MCF 10A (cell line): ENCODE results near the gene PGK1. TPM values are rescaled to one million over a fixed set of nuclear protein-coding genes. Genes with fewer than 3 reads are reported as not detected.

Experiments
- BruUV-seq: library from RNA; stranded (reverse); fragments of 400-500 nt; replicated peaks from 2 replicates; lab custom pipeline; 2021; lab: Mats Ljungman, UMichigan
- CTCF ChIA-PET: fragments of 300-600 bp; sonication (Branson Sonifier 250); formaldehyde crosslinking; extraction: SDS; loops from one replicate; lab custom pipeline; 2021; ENCODE audit warnings: antibody characterized with exemption, inconsistent platforms; lab: Yijun Ruan, JAX
- POLR2A ChIA-PET: fragments of 300-600, 350-650 bp; sonication (Branson Sonifier 250); formaldehyde crosslinking; extraction: SDS; loops from one replicate; lab custom pipeline; 2020; ENCODE audit warnings: antibody characterized with exemption, inconsistent platforms; lab: Yijun Ruan, JAX
- DNase-seq: peaks from one replicate; pipeline ENCODE4 v3.0.0-alpha.2; 2018; ENCODE audit not compliant: unreplicated experiment
- H3K27ac Mint-ChIP-seq: one replicate; pipeline ENCODE4 v1.8.0; 2022; ENCODE audit warnings: mild to moderate bottlenecking, low read depth, mixed read lengths; ENCODE audit not compliant: unreplicated experiment
- H3K27me3 Mint-ChIP-seq: one replicate; pipeline ENCODE4 v1.8.0; 2022; ENCODE audit warnings: mixed read lengths; ENCODE audit not compliant: insufficient read depth, unreplicated experiment
- H3K36me3 Mint-ChIP-seq: one replicate; pipeline ENCODE4 v1.8.0; 2022; ENCODE audit warnings: mild to moderate bottlenecking, moderate library complexity, mixed read lengths; ENCODE audit not compliant: insufficient read depth, unreplicated experiment
- H3K4me1 Mint-ChIP-seq: one replicate; pipeline ENCODE4 v1.8.0; 2022; ENCODE audit warnings: mixed read lengths; ENCODE audit not compliant: insufficient read depth, unreplicated experiment
- H3K4me3 Mint-ChIP-seq: one replicate; pipeline ENCODE4 v1.8.0; 2022; ENCODE audit warnings: mild to moderate bottlenecking, moderate library complexity, mixed read lengths; ENCODE audit not compliant: unreplicated experiment
- H3K9me3 Mint-ChIP-seq: one replicate; pipeline ENCODE4 v1.8.0; 2022; ENCODE audit warnings: mixed read lengths; ENCODE audit not compliant: unreplicated experiment
- intact Hi-C: fragments of 100-400 bp; cut with micrococcal nuclease; formaldehyde crosslinking; loops from 2 replicates; pipeline ENCODE4 v1.14.1; 2022
- total RNA-seq: library from RNA; stranded (reverse); gene quantifications from 2 replicates; pipeline ENCODE4 v1.2.3, GENCODE V29; 2022
- TF ChIP-seq, protein P1 (sequence below): fragments of 200-600 bp; IDR thresholded peaks from one replicate; pipeline ENCODE4 v1.8.0; 2022; ENCODE audit warnings: antibody characterized with exemption, mild to moderate bottlenecking; ENCODE audit not compliant: unreplicated experiment

The PGK1 gene
- total RNA-seq, 1 experiment from 2014 or later: 310 TPM

DNA sequence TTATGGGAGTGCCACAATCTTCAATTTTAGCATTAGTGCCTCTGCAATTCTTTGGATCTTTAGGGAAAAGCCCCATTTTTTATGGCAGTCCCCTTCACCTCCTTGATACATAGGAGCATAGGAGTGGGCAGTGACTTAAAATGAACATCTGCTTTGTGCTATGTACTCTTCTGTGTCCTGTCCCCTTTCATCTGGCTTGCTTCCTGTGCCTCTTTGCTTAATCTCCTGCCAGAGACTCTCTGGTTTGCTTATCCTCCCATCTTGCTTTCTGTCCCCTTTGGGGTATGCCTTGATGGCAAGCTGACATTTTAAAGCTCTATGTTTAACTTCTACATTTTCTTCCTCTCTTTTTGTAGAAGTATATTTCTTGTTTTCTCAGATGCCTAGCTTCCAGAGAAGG, 12.3 kb downstream of the PGK1 start:
- H3K4me3 Mint-ChIP-seq: no peak overlapping the region
- H3K4me1 Mint-ChIP-seq: no peaks in the 10 kb centered on the region
- H3K9me3 Mint-ChIP-seq: no peaks in the 10 kb centered on the region
- H3K36me3 Mint-ChIP-seq: peaks cover 83% of the 10 kb centered on the region
- intact Hi-C loops: no loop called here
- no peak for DNase-seq
- POLR2A ChIA-PET: interaction anchor here (1.5 kb wide), 1 partner anchor 12 kb away, joined by 6 read pairs; the partner anchor contains the start of gene PGK1
- TF ChIP-seq, protein P1, sequence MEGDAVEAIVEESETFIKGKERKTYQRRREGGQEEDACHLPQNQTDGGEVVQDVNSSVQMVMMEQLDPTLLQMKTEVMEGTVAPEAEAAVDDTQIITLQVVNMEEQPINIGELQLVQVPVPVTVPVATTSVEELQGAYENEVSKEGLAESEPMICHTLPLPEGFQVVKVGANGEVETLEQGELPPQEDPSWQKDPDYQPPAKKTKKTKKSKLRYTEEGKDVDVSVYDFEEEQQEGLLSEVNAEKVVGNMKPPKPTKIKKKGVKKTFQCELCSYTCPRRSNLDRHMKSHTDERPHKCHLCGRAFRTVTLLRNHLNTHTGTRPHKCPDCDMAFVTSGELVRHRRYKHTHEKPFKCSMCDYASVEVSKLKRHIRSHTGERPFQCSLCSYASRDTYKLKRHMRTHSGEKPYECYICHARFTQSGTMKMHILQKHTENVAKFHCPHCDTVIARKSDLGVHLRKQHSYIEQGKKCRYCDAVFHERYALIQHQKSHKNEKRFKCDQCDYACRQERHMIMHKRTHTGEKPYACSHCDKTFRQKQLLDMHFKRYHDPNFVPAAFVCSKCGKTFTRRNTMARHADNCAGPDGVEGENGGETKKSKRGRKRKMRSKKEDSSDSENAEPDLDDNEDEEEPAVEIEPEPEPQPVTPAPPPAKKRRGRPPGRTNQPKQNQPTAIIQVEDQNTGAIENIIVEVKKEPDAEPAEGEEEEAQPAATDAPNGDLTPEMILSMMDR: no peak
- H3K27ac Mint-ChIP-seq: no peak overlapping the region
- H3K27me3 Mint-ChIP-seq: no peaks in the 10 kb centered on the region
- no TSS peak for BruUV-seq
- CTCF ChIA-PET: interaction anchor here (0.6 to 1.0 kb wide), 2 partner anchors 9 to 86 kb away, joined by 3 to 4 read pairs; no protein-coding TSS in a partner anchor

DNA sequence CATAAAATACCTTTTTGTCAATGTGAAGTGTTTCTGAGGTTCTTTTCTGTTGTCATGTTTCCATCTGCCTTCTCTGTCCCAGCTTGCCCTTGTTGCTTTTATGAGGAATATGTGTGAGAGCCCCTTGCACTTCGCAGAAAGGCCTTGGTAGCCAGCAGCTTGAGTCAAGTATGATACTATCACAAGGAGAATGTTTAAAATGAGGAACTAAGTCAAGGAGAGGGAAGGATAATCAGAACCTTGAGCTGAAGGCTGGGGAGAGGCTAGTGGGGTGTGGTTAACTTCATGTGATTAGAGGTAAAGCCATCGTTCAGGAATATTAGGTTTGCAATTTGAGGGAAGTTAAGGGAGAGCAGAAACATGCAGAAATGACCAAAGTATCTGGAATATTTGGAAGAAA, 12.7 kb downstream of the PGK1 start:
- Mint-ChIP-seq H3K27me3 (no peaks in the 10 kb centered on the region), H3K4me1 (no peaks in the 10 kb centered on the region), H3K36me3 (peaks cover 83% of the 10 kb centered on the region), H3K4me3 (no peak overlapping the region), H3K27ac (no peak overlapping the region), H3K9me3 (no peaks in the 10 kb centered on the region)
- CTCF ChIA-PET: interaction anchor here (0.6 to 1.9 kb wide), 3 partner anchors 10 to 86 kb away, joined by 3 to 7 read pairs (median 4); no protein-coding TSS in a partner anchor
- no peak for DNase-seq
- POLR2A ChIA-PET: interaction anchor here (0.8 to 1.5 kb wide), 2 partner anchors 12 to 17 kb away, joined by 3 to 6 read pairs; partner anchors contain the start of gene PGK1
- TF ChIP-seq, protein P1: no peak
- BruUV-seq: no TSS peak
- intact Hi-C loops: no loop called here

DNA sequence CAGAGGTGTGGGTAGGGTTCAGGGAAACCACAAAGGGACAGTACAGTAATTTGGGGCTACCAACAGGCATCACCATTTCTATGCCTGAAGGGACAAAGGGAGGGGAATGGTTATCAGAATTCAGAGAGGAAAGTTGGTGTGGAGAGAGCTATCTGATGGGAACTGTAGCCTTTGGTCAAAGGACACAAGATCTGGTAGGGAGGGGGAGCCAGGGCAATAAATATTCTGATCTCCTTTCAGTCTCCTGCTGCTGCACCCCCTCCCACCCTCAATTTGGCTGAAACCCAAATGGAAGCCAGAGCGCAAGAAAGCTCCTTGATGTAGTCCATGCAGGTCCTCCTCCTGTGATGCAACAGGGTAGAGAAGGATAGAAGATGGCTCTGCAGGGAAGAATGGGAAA, 14.6 kb downstream of the PGK1 start:
- H3K9me3 Mint-ChIP-seq: no peaks in the 10 kb centered on the region
- CTCF ChIA-PET: interaction anchor here (0.6 to 1.9 kb wide), 2 partner anchors 16 to 32 kb away, joined by 4 to 7 read pairs; no protein-coding TSS in a partner anchor
- H3K27me3 Mint-ChIP-seq: no peaks in the 10 kb centered on the region
- no peak overlapping the region for H3K4me3 Mint-ChIP-seq
- TF ChIP-seq, protein P1: no peak
- POLR2A ChIA-PET: no interaction called here
- H3K4me1 Mint-ChIP-seq: no peaks in the 10 kb centered on the region
- intact Hi-C loops: no loop called here
- BruUV-seq: no TSS peak
- peaks cover 81% of the 10 kb centered on the region for H3K36me3 Mint-ChIP-seq
- DNase-seq: no peak
- no peak overlapping the region for H3K27ac Mint-ChIP-seq

DNA sequence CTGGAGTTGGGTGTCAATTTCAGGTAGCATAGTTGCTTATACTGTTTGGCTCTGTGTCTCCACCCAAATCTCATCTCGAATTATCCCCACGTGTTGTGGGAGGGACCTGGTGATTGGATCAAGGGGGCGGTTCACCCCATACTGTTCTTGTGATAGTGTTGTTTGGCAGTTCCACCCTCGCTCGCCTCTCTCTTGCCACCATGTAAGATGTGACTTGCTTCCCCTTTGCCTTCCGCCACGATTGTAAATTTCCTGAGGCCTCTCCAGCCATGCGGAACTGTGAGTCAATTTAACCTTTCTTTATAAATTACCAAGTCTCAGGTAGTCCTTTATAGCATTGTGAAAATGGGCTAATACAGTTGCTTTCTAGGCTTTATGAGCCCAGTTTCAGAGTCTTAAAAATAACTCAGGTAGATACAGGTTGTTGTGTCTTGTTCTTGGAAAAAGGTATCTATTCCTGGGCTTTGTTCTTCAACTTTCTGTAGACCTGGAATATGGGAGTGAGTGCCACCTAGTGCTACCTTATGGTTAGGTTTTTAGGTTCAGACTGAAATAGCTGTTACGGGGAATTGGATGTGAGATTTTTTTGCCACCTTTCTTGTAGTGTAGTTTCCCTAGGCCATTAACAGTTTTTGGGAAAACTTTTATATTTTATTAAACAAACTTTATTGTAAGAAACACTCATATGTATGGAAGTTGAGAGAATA, 15.6 kb downstream of the PGK1 start:
- intact Hi-C loops: loop anchor here (5.0 kb wide), 1 partner anchor 963 kb away; no protein-coding TSS in a partner anchor
- CTCF ChIA-PET: interaction anchor here (0.6 kb wide), 1 partner anchor 23 kb away, joined by 3 read pairs; no protein-coding TSS in a partner anchor
- no peaks in the 10 kb centered on the region for H3K27me3 Mint-ChIP-seq

More for the DNA sequence above, 15.6 kb downstream of the PGK1 start:
- TF ChIP-seq, protein P1: peak; percentile 33
- TSS peak; percentile 1 for BruUV-seq
- POLR2A ChIA-PET: no interaction called here
- Mint-ChIP-seq H3K4me3 (no peak overlapping the region), H3K4me1 (no peaks in the 10 kb centered on the region), H3K36me3 (peaks cover 82% of the 10 kb centered on the region), H3K27ac (no peak overlapping the region), H3K9me3 (no peaks in the 10 kb centered on the region)
- DNase-seq: peak; percentile 24
